Left hindlimb (tissue), 1 donor: Measurements from ENCODE around the gene CFAP74.
A peak's percentile ranks its signal among the peaks of the same experiment; 100 is the strongest.

Experiments used
- DNase-seq: peaks from one replicate; pipeline ENCODE4 v3.0.0-alpha.2; 2018

CFAP74 gene

GRCh38 chr1:1914101-1914970 lies 89.2 kb downstream of the CFAP74 start:
- peak; percentile 54 for DNase-seq

- peak; percentile 23 for DNase-seq
These were observed 92.1 kb downstream of the CFAP74 start for GRCh38 chr1:1911350-1912041.

GRCh38 chr1:1910651-1911331 lies 92.8 kb downstream of the CFAP74 start:
- peak; percentile 26 for DNase-seq

GRCh38 chr1:1910033-1910465 lies 93.5 kb downstream of the CFAP74 start:
- no peak for DNase-seq

- no peak for DNase-seq
These were observed 95.1 kb downstream of the CFAP74 start for GRCh38 chr1:1908506-1908791.

GRCh38 chr1:1907098-1907736 lies 96.4 kb downstream of the CFAP74 start:
- DNase-seq: peak; percentile 37

- peak; percentile 82 for DNase-seq
These were observed 97.1 kb downstream of the CFAP74 start for GRCh38 chr1:1906185-1907097.

- DNase-seq: no peak
These were observed 100.4 kb downstream of the CFAP74 start for GRCh38 chr1:1903224-1903623.

- no peak for DNase-seq
These were observed 101.8 kb downstream of the CFAP74 start for GRCh38 chr1:1901641-1902294.

- DNase-seq: no peak
These were observed 102.5 kb downstream of the CFAP74 start for GRCh38 chr1:1900883-1901640.

GRCh38 chr1:1899967-1900327 lies 103.6 kb downstream of the CFAP74 start:
- no peak for DNase-seq

- DNase-seq: no peak
These were observed 104.2 kb downstream of the CFAP74 start for GRCh38 chr1:1899266-1899966.

- no peak for DNase-seq
These were observed 105.2 kb downstream of the CFAP74 start for GRCh38 chr1:1898246-1898933.

GRCh38 chr1:1895456-1896336 lies 107.9 kb downstream of the CFAP74 start:
- no peak for DNase-seq

GRCh38 chr1:1895060-1895418 lies 108.5 kb downstream of the CFAP74 start:
- no peak for DNase-seq

- DNase-seq: no peak
These were observed 109.1 kb downstream of the CFAP74 start for GRCh38 chr1:1894354-1895059.

- DNase-seq: no peak
These were observed 109.6 kb downstream of the CFAP74 start for GRCh38 chr1:1893997-1894353.
